ENCODE results near the gene PRMT3.
"Not testable (repeated sequence)": the region's sequence is repeated elsewhere in the genome, so short reads cannot be mapped to it uniquely, and the experiment has no call there.

The PRMT3 gene

DNA sequence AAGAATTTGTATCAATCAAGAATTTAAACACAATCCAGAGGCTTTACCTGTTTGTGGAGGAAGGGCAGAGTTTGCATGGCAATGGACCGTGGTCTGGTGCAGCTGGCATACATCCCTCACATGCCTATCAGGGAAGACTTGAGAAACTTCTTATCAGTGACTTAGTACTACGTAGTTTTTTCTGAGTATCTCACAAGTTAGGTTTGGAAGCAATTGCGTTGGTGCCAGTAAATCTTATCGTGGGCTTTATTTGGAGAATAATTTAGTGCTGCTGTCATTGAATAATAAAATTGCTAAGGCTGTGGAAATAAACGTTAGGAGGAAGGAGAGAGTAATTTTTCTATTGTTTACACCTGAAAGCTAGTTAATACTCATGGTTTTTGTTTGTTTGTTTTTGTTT is 72.3 kb downstream of the PRMT3 start:
- TF ChIP-seq, protein P1, sequence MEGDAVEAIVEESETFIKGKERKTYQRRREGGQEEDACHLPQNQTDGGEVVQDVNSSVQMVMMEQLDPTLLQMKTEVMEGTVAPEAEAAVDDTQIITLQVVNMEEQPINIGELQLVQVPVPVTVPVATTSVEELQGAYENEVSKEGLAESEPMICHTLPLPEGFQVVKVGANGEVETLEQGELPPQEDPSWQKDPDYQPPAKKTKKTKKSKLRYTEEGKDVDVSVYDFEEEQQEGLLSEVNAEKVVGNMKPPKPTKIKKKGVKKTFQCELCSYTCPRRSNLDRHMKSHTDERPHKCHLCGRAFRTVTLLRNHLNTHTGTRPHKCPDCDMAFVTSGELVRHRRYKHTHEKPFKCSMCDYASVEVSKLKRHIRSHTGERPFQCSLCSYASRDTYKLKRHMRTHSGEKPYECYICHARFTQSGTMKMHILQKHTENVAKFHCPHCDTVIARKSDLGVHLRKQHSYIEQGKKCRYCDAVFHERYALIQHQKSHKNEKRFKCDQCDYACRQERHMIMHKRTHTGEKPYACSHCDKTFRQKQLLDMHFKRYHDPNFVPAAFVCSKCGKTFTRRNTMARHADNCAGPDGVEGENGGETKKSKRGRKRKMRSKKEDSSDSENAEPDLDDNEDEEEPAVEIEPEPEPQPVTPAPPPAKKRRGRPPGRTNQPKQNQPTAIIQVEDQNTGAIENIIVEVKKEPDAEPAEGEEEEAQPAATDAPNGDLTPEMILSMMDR (conservative IDR thresholded peaks at IDR 0.05), result no peak
- no peak overlapping the region for H3K27ac ChIP-seq

DNA sequence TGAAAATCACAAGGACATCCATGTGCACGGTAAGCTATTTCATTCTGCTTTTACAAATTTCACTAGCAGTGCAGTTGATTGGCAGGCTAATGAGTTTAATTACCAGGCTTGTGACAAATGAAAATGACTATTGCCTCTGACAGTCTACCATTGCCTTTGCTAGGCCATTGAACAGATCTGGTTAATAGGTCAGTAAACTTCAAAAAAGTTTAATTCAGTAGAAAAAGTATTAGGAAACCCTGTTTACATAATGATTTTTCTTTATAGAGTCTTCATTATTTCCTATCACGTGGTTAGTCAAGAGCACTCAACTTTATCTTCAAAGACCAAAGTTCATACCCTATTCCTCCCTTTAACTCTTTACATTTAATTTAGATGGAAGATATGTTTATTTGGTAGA is 77.0 kb downstream of the PRMT3 start:
- TF ChIP-seq, protein P1 (conservative IDR thresholded peaks at IDR 0.05), result no peak

DNA sequence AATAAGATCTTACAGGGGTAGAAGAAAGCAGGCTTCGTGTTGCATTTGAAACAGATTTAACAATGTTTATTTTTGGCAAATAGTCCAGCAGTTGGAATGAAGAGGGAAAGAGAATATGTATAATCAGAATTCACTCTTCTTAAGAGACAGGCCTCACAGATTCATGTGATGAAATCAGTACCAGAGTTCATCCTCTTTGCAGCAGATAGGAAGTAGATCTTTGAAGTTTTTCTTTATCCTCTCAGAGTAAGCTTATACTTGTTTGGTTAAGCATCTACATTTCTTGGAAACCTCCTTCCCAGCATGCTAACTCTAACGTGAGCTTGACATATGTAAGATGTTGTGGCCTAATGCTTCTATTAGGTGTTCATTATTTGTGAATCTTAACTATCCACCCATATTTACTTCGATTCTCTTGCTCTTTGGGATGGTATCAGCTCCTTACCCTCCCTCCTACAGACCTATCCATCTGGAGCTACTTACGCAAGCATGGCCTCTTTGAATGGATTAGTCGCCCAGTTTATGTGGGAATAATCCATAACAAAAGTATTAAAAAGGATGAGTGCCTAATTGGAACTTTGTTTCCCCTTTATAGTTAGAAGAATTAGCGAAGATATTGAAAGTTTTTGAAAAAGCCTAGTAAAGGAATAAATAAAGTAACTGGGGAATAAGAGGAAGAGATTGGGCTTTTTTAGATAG is 80.1 kb downstream of the PRMT3 start:
- H3K27ac ChIP-seq, result no peak overlapping the region
- TF ChIP-seq, protein P1 (conservative IDR thresholded peaks at IDR 0.05), result no peak

More for the DNA sequence above, 77.0 kb downstream of the PRMT3 start:
- H3K27ac ChIP-seq, result no peak overlapping the region

DNA sequence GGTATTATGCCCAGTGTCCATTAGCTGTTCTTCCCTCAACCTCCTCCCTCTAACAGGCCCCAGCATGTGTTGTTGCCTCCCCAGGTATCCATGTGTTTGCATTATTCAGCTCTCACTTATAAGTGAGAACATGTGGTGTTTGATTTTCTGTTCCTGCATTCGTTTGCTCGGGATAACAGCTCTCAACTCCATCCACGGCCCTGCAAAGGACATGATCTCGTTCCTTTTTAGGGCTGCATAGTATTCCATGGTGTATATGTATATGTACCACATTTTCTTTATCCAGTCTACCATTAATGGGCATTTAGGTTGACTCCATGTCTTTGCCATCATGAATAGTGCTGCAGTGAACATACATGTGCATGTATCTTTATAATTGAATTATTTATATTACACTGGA is 82.8 kb downstream of the PRMT3 start:
- H3K27ac ChIP-seq, result no peak overlapping the region

DNA sequence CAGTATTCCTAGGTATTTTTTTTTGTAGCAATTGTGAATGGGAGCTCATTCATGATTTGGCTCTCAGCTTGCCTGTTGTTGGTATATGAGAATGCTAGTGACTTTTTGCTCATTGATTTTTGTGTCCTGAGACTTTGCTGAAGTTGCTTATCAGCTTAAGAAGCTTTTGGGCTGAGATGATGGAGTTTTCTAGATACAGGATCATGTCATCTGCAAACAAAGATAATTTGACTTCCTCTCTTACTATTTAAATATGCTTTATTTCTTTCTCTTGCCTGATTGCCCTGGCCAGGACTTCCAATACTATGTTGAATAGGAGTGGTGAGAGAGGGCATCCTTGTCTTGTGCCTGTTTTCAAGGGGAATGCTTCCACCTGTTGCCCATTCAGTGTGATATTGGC is 84.4 kb downstream of the PRMT3 start:
- not testable (repeated sequence) for H3K27ac ChIP-seq

More for the DNA sequence above, 82.8 kb downstream of the PRMT3 start:
- TF ChIP-seq, protein P1 (conservative IDR thresholded peaks at IDR 0.05), result no peak

DNA sequence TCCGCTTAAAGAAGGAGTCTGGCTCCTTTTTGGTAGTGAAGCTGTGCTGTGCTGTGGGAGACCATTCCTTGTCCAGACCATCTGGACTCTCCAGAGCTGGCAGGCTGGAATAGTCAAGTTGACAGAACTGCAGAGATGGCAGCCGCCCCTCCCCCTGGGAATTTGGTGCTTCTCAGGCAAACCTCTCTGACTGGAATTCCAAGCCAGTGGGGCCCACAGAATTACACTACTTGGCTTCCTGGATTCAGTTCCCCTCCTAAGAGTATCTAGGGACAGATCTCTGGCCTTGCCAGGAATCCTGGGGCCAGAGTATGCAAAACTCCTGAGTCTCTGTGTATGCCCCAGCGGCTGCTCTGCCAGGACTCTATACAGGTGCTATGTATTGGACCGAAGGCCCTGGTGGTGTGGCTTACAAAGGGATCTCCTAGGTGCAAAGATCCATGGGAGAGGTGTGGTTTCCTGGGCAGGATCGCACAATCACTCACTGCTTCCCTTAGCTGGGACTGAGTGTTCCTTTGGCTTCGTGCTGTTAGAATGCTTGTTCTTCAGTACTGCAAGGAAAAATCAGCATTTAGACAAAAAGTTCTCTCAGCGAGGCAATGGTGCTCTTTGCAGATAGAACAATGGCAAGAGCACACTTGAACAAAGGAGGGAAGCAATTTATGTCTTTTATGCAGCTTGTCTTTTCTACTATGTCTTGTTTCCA is 86.8 kb downstream of the PRMT3 start:
- TF ChIP-seq, protein P1 (conservative IDR thresholded peaks at IDR 0.05), result no peak
- H3K27ac ChIP-seq, result no peak overlapping the region

DNA sequence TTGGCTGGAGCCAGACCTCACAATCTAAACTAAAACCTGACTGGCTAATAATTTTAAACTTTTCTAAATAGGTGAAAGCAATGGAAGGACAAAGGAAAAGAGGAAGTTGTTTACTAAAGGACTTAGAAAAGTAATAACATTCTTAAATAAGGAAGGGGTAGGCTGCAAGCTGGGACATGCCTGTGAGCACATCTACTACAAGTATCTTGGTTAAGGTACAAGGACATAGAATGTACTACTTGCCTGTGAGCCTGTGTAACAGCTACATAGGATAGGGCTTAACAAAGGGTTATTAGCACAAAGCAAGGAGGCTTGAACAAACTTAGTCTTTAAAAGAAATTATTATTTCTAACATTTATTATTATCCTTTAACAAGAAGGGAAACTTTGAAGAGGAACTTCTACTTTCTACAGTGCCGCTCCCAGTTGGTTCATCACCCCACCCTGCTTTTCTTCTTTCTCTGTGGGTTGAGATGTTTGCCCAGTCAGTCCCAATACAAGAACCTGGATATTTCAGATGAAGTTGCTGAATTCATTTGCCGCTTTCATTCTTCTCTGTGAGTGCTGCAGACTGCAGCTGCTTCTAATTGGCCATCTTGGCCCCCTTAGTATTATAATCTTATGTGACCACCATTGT is 87.5 kb downstream of the PRMT3 start:
- no peak overlapping the region for H3K27ac ChIP-seq
- TF ChIP-seq, protein P1 (conservative IDR thresholded peaks at IDR 0.05), result no peak

Data from VCaP (cell line).